Bone marrow (tissue), 2 donors: ENCODE measurements around the gene RGPD4.

Experiments used
- DNase-seq, 2 donors: peaks; one replicate each; lab custom pipeline; 2025; lab: John Stamatoyannopoulos, UW

The RGPD4 gene

GRCh38 chr2:107927034-107927534 is 100.4 kb downstream of the RGPD4 start:
- DNase-seq = no peak

GRCh38 chr2:107931412-107931811 is 104.7 kb downstream of the RGPD4 start:
- no peak for DNase-seq

DNA sequence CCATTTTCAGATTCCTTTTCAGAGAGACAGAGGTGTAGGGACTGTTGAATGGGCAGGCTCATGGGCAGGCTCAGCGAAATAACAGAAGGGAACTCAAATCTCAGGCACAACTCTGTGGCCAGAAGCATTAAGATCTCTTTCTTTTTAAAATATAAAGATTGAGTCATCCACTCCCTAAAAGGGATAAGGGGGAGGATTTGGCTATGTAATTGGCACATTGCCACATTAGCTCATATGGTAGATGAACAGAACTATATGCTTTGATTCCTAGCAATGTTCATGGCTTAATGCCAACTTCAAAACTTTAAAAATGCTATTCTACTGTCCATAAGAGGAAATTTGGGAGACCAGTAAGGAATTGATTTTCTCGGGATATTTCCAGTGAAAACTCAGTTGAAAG is 105.8 kb downstream of the RGPD4 start:
- DNase-seq = no peak

DNA sequence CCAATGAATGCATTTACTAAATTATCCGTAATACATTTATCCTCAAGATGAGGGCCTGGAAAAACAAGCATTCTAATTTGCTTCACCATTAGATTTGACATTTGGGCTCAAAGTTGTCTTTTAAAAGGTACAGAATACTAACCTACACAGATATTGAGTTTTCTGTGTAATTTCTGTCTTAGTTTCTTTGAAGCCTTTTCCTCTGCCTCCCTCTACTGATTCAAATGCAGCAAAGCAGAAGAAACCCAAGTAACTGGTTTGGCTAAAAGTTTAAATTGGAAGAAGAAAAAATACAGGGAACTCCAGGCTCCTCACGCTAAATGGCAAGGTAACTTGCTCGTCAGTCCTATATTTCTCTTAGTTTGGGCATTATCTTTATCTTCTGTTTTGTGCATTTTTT is 106.3 kb downstream of the RGPD4 start:
- DNase-seq = no peak

DNA sequence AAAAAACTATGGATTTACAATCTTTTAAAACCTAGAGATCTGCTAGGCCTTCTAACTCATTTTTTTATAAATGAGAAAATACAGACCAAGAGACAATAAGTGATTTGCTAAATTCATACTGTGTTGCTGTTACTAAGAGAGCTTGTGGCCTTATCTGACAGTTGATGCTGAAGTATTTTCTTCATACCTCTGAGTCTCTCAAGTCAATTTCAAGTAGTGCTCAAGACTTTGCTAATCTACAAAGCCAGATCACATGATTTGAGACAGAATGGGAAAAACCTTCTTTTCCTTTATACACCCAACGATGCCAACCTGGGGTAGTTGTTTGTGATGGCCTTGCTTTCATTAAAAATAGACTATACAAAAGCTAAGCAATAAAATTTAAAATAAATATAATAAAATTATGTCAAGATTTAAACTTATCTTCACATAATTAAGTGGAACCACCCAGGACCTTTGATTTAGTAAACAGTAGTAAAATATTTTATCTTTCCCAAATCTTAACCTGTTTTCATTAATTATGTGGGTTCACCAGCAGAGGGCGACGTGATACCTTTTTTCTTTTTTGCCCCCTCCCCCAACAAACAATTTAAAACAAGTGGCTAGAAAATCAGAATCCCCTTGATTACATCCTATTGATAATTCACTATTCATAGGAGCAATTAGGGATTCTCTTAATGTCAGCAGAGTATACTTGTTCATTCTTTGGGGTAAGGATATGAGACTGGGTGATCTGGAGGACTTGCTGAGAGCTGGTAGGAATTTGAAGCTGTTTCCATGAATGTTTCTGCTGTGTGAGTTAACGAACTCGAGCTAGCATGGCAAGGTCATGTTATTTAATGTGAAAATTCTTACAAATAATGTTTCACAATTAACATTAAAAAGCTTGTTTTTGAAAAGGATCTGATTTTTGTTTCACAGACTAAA is 110.0 kb downstream of the RGPD4 start:
- no peak for DNase-seq
